SJSA1 (cell line): ENCODE measurements around the gene PCSK1. TPM values are rescaled to one million over a fixed set of nuclear protein-coding genes. Genes with fewer than 3 reads are reported as not detected.

Source experiments
- DNase-seq, 2 experiments: peaks; one replicate each; pipeline ENCODE4 v3.0.0-alpha.2; 2015 to 2020; ENCODE audit warnings: low spot score in 2 of 2, low read depth in 1 of 2
- H3K27ac ChIP-seq: fragments of 250-450 bp; sonication (Bioruptor Pico); 2 replicates; pipeline ENCODE4 v1.5.1; 2020; ENCODE audit warnings: mild to moderate bottlenecking, moderate library complexity
- H3K27me3 ChIP-seq: fragments of 250-450 bp; sonication (Bioruptor Pico); replicated peaks from 2 replicates; pipeline ENCODE4 v1.5.1; 2020; ENCODE audit warnings: mild to moderate bottlenecking, moderate library complexity
- H3K36me3 ChIP-seq: fragments of 250-450 bp; sonication (Bioruptor Pico); 2 replicates; pipeline ENCODE4 v1.5.1; 2020; ENCODE audit warnings: mild to moderate bottlenecking
- H3K4me1 ChIP-seq: fragments of 250-450 bp; sonication (Bioruptor Pico); replicated peaks from 2 replicates; pipeline ENCODE4 v1.6.1; 2021; ENCODE audit warnings: mild to moderate bottlenecking
- H3K4me3 ChIP-seq: fragments of 250-450 bp; sonication (Bioruptor Pico); 2 replicates; pipeline ENCODE4 v1.5.1; 2020; ENCODE audit warnings: mild to moderate bottlenecking
- H3K9me3 ChIP-seq: fragments of 250-450 bp; sonication (Bioruptor Pico); replicated peaks from 2 replicates; pipeline ENCODE4 v1.5.1; 2020; ENCODE audit warnings: mild to moderate bottlenecking
- total RNA-seq: library from RNA; depleted of rRNA; stranded (reverse); fragments of >200 nt; shearing (Covaris generic); gene quantifications from 2 replicates; pipeline ENCODE4 v1.2.3, GENCODE V29; 2014; rRNA removed

The PCSK1 gene
- total RNA-seq, result not detected in 2 replicates

DNA sequence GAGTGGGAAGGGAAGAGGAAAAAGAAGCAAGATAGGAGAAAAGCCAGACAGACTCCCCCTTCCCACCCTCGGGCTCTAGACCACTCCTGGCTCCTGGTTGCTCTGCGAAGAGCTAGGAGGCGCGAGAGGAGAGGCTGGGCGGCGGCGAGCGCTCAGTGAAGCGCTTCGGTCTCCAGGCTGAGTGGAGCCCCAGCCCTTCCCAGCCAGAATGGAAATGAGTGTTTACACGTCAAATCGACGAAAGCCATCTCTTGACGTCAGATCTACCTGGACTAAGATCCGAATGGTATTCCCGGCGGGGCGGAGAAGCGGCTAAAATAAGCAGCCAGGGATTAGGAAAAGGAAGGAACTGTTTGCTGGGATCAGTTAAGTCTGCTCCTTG is at the start of gene PCSK1:
TSS of gene PCSK1 (minus strand) at position 183 of the 382 bp plus-strand sequence. CDS start 206 bp downstream, outside the sequence.
- Histone ChIP-seq H3K27ac (no peak within 1 kb of the TSS), H3K27me3 (peaks cover 31% of the 10 kb centered on the region), H3K36me3 (no peaks in the 10 kb centered on the region), H3K4me1 (no peaks in the 10 kb centered on the region; the same call in 1 of the 2 replicates), H3K4me3 (no peak within 1 kb of the TSS), H3K9me3 (no peaks in the 10 kb centered on the region)
- DNase-seq, result no peak

DNA sequence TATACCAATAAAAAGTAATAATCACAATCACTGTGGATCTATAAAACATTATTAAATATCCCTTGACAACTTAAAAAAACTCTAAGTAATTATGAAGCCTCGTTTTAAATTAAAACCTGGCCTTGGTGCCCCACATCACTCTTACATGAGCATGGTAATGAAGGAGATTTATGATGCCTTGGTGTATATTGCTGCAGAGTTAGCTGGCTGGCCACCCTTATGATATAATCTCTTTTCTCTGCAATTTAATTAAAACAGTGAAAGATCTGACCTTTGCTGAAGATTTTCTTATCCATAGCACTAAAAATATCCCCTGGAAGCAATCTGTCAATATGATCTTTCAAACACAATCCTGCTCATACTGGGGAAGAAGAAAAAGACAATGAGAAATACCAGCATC is 48.8 kb upstream of the PCSK1 start:
- H3K4me1 ChIP-seq, result no peaks in the 10 kb centered on the region
- H3K36me3 ChIP-seq, result no peaks in the 10 kb centered on the region
- no peak overlapping the region for H3K27ac ChIP-seq
- H3K27me3 ChIP-seq, result no peaks in the 10 kb centered on the region
- no peak for DNase-seq
- H3K4me3 ChIP-seq, result no peak overlapping the region
- H3K9me3 ChIP-seq, result no peaks in the 10 kb centered on the region

DNA sequence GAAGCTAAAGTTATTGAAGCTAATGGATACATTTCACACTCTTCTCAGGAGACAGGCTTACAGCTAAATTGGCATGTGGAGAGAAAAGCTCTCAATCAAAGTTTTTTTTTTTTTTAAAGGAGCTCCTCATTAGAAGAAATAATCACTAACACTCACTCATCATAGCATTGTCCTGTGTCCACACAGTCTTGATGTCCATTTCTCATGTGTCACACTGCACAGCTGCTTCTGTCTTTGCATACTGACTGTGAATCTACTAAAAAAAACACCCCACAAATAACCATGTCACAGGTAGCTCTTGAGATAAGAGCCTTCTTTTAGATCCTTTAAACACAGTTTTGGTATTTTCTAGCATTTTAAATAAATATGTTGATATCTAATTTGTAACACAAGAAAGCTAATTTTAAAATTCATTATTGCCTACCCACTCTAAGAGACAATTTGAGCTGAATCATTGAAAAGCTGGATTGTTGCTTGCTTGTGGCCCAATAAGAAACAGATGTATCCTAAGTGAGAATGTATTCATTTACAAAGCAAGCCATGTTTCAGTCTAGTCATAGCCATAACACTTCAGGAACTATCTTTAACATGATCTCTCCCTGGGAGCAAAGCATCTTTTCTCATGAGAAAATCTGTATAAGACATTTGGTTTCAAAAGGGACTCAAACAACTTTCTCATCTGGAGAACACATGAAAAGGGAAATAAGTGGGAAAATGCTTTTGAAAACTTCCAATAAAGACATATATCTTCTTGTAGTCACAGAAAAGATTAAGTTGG is 48.1 kb upstream of the PCSK1 start:
- Histone ChIP-seq H3K9me3 (no peaks in the 10 kb centered on the region), H3K4me1 (no peaks in the 10 kb centered on the region), H3K27me3 (no peaks in the 10 kb centered on the region), H3K4me3 (no peak overlapping the region), H3K36me3 (no peaks in the 10 kb centered on the region), H3K27ac (no peak overlapping the region)
- DNase-seq, result no peak

DNA sequence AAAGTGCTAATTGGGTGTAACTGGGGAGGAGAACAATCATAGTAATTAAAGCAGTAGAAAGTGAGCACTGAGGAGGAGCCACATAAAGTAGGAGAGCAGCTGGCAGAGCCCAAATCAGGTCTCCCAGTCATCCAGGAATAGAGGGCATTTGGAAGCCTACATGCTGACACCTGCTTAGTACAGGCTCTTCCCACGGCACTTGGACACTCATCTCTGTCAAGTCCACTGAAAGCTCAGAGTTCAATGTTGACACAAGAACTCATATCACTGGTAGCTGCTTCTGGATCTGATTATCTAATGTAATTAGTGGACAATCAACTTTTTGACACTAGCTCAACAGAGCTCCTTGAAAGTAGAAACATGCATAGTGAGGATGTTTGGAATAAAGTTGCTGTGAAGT is 45.9 kb upstream of the PCSK1 start:
- no peak overlapping the region for H3K27ac ChIP-seq
- no peaks in the 10 kb centered on the region for H3K27me3 ChIP-seq
- no peak overlapping the region for H3K4me3 ChIP-seq
- no peaks in the 10 kb centered on the region for H3K4me1 ChIP-seq
- no peaks in the 10 kb centered on the region for H3K36me3 ChIP-seq
- no peaks in the 10 kb centered on the region for H3K9me3 ChIP-seq
- DNase-seq, result no peak

DNA sequence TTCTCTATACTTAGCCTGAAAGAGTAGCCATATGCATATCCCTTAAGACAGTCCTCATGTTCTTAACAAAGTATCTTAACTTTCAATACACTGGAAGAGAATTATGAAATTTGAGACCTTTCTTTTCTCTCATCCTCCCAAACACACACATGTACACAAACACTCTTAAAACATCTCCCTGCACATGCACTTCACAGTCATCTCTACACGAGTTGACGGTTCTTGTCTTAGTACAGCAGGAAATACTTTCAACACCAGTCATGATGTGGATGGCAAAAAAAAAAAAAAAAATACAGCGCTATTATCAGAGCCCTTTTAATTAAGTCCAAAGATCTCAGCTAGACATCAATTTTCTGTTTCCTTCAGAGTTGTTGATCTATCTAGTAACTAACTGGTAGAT is 43.6 kb upstream of the PCSK1 start:
- DNase-seq, result no peak
- no peak overlapping the region for H3K4me3 ChIP-seq
- H3K36me3 ChIP-seq, result no peaks in the 10 kb centered on the region

DNA sequence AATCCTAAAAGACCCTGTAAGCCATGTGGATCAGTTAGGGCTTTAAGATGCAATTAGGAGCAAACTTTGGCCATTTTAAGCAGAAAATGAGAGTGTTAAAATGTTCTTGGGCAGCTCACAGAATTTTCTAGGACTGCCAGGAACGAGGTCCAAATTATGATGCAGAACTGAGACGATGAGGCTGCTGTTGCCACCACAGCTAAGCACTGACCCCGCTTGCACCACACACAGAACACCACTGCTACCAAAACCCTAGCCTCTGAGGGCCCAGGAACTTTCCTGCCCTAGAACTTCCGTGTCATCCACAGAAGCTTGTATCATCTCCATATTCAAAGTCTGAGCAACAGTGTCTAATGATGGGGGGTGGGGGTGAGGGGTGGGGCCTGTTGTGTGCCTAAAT is 41.0 kb upstream of the PCSK1 start:
- Histone ChIP-seq H3K27ac (no peak overlapping the region), H3K4me3 (no peak overlapping the region), H3K4me1 (no peaks in the 10 kb centered on the region), H3K36me3 (no peaks in the 10 kb centered on the region), H3K27me3 (no peaks in the 10 kb centered on the region; the same call in 1 of the 2 replicates), H3K9me3 (no peaks in the 10 kb centered on the region)
- no peak for DNase-seq

More for the DNA sequence above, 43.6 kb upstream of the PCSK1 start:
- H3K27ac ChIP-seq, result no peak overlapping the region
- H3K27me3 ChIP-seq, result no peaks in the 10 kb centered on the region; the same call in 1 of the 2 replicates
- H3K4me1 ChIP-seq, result no peaks in the 10 kb centered on the region
- H3K9me3 ChIP-seq, result no peaks in the 10 kb centered on the region

DNA sequence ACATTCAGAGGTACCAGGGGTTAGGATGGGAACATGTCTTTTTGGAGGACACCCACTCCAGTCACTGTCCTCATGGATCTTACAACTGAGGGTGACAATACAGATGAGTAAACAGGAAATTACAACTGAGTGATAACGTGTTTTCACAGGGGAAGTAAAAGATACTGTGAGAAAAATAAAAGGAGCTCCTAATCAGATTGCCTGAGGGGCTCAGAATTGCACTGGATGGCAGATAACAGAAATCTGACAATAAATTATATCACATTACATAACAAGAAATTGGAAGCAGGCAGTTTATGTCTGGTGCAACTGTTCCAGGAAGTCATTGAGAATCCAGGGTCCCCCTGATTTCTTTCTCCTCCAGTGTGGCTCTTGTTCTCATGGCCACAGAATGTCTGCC is 40.1 kb upstream of the PCSK1 start:
- Histone ChIP-seq H3K36me3 (no peaks in the 10 kb centered on the region), H3K4me1 (no peaks in the 10 kb centered on the region), H3K27me3 (no peaks in the 10 kb centered on the region; the same call in 1 of the 2 replicates), H3K27ac (no peak overlapping the region), H3K9me3 (no peaks in the 10 kb centered on the region), H3K4me3 (no peak overlapping the region)
- no peak for DNase-seq

DNA sequence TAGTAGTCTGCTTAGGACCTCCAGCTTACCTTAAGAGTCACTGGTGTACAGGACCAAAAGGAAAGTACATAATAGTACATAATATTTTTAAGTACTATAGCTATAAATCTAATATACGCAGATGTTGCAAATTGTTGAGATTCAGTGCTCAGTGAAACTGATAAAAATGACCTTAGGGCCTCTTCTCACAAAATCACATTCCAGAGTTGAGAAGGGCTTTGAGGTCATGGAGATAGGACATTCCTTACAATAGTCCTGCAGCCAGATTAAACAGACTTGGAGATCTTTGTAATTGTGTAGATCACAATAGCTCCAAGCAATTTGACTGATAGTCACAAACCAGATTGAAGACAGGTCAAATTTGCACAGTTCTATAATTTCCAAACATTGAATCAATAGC is 37.7 kb upstream of the PCSK1 start:
- no peak for DNase-seq
- Histone ChIP-seq H3K27ac (no peak overlapping the region), H3K36me3 (no peaks in the 10 kb centered on the region), H3K27me3 (no peaks in the 10 kb centered on the region; the same call in 1 of the 2 replicates), H3K9me3 (no peaks in the 10 kb centered on the region), H3K4me3 (no peak overlapping the region), H3K4me1 (no peaks in the 10 kb centered on the region)

DNA sequence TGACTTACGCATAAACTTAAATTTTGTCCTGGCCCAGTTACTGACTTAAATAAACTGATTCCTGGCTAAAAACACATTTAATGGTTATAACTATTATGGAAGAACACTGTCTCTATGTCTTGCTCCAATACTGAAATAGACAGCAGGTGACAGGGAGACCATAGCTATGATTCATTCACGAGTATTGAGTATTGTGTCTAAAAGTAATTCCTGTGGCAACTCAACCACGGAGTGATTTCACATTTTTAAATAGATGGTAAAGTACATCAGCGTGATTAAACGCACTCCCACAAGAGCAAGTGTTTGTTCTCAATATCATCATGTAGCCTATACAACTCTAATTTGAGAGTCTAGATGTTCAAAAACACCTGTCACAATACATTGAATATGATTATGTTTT is 35.9 kb upstream of the PCSK1 start:
- H3K27me3 ChIP-seq, result no peaks in the 10 kb centered on the region; the same call in 1 of the 2 replicates
- DNase-seq, result no peak
- H3K4me1 ChIP-seq, result no peaks in the 10 kb centered on the region
- H3K9me3 ChIP-seq, result no peaks in the 10 kb centered on the region
- H3K27ac ChIP-seq, result no peak overlapping the region
- H3K4me3 ChIP-seq, result no peak overlapping the region
- no peaks in the 10 kb centered on the region for H3K36me3 ChIP-seq

DNA sequence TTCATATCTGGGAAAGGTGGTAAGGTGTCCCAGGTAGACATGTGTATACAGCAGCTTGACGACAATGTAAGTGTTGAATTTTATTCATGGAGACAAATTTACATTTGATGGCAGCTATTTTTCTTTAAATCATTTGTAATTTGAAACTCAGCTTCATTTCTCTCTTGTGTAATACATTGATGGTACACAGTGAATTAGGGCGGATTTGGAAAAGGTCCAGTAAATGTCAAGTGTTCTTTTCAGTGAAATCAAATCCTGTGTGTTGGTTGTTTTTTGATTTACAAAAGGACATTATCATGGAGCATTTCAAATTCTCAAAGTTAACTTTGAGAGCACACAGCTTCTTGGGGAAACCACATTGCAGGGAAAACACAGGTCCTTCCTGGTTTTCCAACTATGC is 30.0 kb upstream of the PCSK1 start:
- DNase-seq, result no peak
- Histone ChIP-seq H3K27ac (no peak overlapping the region), H3K36me3 (no peaks in the 10 kb centered on the region), H3K4me1 (no peaks in the 10 kb centered on the region), H3K4me3 (no peak overlapping the region), H3K27me3 (no peaks in the 10 kb centered on the region), H3K9me3 (no peaks in the 10 kb centered on the region)

DNA sequence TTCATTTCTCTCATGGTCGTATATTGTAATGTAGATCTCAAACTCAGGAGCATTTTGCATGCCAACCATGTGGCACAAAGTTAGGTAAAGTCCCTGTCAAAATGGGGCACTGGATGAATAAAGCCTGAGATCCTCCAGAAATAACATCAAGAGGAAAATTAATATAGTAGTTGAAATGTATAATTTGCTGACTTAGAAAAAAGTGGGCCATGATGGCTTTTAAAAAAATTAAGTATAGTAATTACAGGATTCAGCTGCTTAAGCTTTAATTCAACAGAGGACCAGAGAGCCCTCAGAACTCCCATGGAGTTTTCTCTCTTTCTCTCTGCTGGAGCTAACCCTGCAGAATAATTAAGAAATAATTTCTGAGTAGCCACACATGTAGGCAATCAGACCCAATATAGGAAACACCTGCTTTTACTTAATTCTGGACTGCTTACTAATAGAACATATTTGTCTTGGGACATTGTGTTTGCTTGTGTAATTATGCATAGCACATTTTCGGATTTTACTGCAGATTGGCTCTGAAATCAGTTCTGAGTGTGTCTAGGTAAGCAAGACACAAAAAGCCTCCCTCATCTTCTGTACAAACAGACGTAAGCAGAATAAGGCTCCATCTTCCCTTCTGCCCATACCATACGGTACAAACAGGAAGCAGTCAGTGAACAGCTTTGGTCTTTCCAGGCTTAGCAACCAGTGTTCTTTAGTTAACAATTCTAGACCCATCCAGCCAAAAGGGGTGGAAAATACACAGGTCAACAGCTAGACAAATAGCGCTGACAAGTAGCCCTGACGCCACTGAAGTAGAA is 26.5 kb upstream of the PCSK1 start:
- Histone ChIP-seq H3K4me3 (no peak overlapping the region), H3K27me3 (no peaks in the 10 kb centered on the region), H3K9me3 (no peaks in the 10 kb centered on the region), H3K4me1 (no peaks in the 10 kb centered on the region), H3K36me3 (no peaks in the 10 kb centered on the region), H3K27ac (no peak overlapping the region)
- no peak for DNase-seq

DNA sequence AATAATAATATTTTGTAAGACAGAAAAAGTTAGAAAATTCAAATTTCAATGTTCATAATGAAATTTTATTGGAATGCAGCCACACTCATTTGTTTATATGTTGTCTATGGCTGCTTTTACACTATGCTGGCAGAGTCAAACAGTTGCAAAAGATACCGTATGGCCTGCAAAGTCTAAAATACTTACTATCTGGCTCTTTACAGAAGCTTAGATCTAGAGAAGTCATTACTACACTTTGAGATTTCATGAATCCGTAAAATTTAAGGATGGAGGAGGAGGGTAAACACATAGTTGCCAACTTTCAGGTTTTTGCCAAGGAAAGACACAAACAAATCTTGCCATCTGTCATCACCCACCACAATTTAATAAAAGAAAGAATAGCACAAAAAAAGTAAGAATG is 25.1 kb upstream of the PCSK1 start:
- DNase-seq, result no peak
- no peaks in the 10 kb centered on the region for H3K9me3 ChIP-seq
- no peaks in the 10 kb centered on the region for H3K4me1 ChIP-seq
- H3K36me3 ChIP-seq, result no peaks in the 10 kb centered on the region
- H3K27me3 ChIP-seq, result no peaks in the 10 kb centered on the region
- no peak overlapping the region for H3K27ac ChIP-seq
- no peak overlapping the region for H3K4me3 ChIP-seq

DNA sequence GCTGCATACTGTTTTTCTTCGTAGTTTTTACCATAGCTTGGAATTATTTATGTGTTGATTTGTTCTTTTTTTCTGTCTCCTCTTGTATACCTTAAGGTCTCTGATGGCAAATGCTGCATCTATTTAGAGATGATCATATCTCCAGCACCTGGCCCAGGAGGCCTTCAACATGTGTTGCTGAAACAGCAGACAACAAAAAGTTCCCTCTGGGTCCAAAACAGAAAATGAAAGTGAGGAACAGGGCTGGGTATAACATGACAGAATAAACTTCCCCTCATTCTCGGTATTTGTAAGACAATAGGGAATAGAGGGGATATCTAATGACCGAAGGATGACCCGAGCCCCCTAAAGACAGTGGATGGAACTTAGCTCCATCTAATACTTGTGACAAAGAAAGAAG is 22.7 kb upstream of the PCSK1 start:
- Histone ChIP-seq H3K36me3 (no peaks in the 10 kb centered on the region), H3K27me3 (no peaks in the 10 kb centered on the region), H3K9me3 (no peaks in the 10 kb centered on the region), H3K27ac (no peak overlapping the region), H3K4me1 (no peaks in the 10 kb centered on the region), H3K4me3 (no peak overlapping the region)
- no peak for DNase-seq

DNA sequence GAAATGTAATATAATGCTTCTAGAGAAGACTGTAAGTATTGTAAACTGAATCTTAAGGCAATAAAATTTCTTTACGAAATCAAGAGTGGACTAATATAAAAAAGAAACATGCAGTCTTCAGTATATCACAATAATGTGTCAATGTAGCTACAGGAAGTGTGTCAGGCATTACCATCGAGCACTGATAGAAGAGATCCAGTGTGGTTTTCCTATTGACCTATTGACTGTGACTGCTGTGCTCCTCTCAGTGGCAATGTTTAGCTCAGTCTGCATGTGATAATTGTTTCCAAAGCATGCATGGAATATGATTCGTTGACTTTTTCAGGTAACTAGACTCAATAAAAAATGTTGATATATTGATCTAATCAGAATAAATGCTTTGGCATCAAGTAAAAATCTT is 20.3 kb upstream of the PCSK1 start:
- no peaks in the 10 kb centered on the region for H3K4me1 ChIP-seq
- no peaks in the 10 kb centered on the region for H3K9me3 ChIP-seq
- H3K4me3 ChIP-seq, result no peak overlapping the region
- H3K36me3 ChIP-seq, result no peaks in the 10 kb centered on the region
- no peak for DNase-seq
- no peak overlapping the region for H3K27ac ChIP-seq
- no peaks in the 10 kb centered on the region for H3K27me3 ChIP-seq
